K562 (cell line): ENCODE results near the gene GDF15. TPM values are rescaled to one million over a fixed set of nuclear protein-coding genes. Genes with fewer than 3 reads are reported as not detected.

Experiments used
- EP300 ChIP-seq: IDR thresholded peaks from 2 replicates; pipeline ENCODE4 v1.6.1; 2012; ENCODE audit warnings: low read length, improper control_type of control experiment
- EZH2 ChIP-seq: IDR thresholded peaks from 2 replicates; pipeline ENCODE4 v1.6.1; 2012; ENCODE audit warnings: low read depth, mild to moderate bottlenecking, inconsistent platforms, low read length, borderline replicate concordance
- KDM1A ChIP-seq, 2 experiments: fragments of 450-650 bp; IDR thresholded peaks; 2 replicates each; pipeline ENCODE4 v1.6.1; 2016; ENCODE audit warnings: mild to moderate bottlenecking in 2 of 2
- MAFK ChIP-seq: IDR thresholded peaks from 2 replicates; pipeline ENCODE4 v1.6.1; 2011; ENCODE audit warnings: low read length, improper control_type of control experiment
- MCM2 ChIP-seq: fragments of 450-650 bp; IDR thresholded peaks from 2 replicates; pipeline ENCODE4 v1.6.1; 2017; ENCODE audit warnings: low read depth, mild to moderate bottlenecking
- MTA3 ChIP-seq: fragments of 450-650 bp; formaldehyde crosslinking; IDR thresholded peaks from 2 replicates; pipeline ENCODE4 v1.6.1; 2017; ENCODE audit warnings: mild to moderate bottlenecking, borderline replicate concordance
- RBM17 ChIP-seq: fragments of 200-400 bp; formaldehyde crosslinking; IDR thresholded peaks from 2 replicates; pipeline ENCODE4 v1.6.1; 2017; ENCODE audit warnings: low read depth, mild to moderate bottlenecking, low read length, borderline replicate concordance
- ZNF239 ChIP-seq: fragments of 250-450 bp; sonication (Bioruptor Pico); IDR thresholded peaks from 2 replicates; pipeline ENCODE4 v1.4.0; 2020; ENCODE audit warnings: mild to moderate bottlenecking
- ZNF408 ChIP-seq: fragments of 250-450 bp; sonication (Bioruptor Pico); IDR thresholded peaks from 2 replicates; pipeline ENCODE4 v1.4.0; 2020; ENCODE audit warnings: low read depth, mild to moderate bottlenecking, moderate library complexity
- ZNF780A ChIP-seq: fragments of 250-450 bp; sonication (Bioruptor Pico); IDR thresholded peaks from 2 replicates; pipeline ENCODE4 v1.5.0; 2021; ENCODE audit warnings: mild to moderate bottlenecking
- polyA plus RNA-seq, 8 experiments: library from polyadenylated mRNA; depleted of rRNA in 4 of 8; stranded (reverse) in 5 of 8; unstranded in 3 of 8; fragments of >200 nt; fragmentation: Nextera tagmentation in 2 of 8; fragmentation: Illumina TruSeq in 1 of 8; extraction: Ambion mirVana in 2 of 8; extraction: Trizol in 1 of 8; gene quantifications; 2 replicates each; pipeline versions ENCODE4 v1.2.1 to v1.2.3, GENCODE V29; 2011 to 2014; ENCODE audit warnings: inconsistent platforms in 1 of 8, missing spikeins in 1 of 8
- total RNA-seq, 7 experiments: library from RNA; depleted of rRNA in 6 of 7; stranded (reverse); fragments of >200 nt in 6 of 7; fragmentation: Illumina TruSeq in 2 of 7; extraction: Trizol in 2 of 7; gene quantifications; 2 replicates each; pipeline versions ENCODE4 v1.2.1 to v1.2.3, GENCODE V29; 2011 to 2021; ENCODE audit warnings: low replicate concordance in 1 of 7
- TF ChIP-seq, protein P1 (sequence below): sonication (generic); IDR thresholded peaks from 2 replicates; pipeline ENCODE4 v1.6.1; 2016
- TF ChIP-seq, protein P2 (sequence below): sonication (generic); formaldehyde crosslinking; IDR thresholded peaks from 2 replicates; pipeline ENCODE4 v1.9.0; 2022; ENCODE audit warnings: mild to moderate bottlenecking, missing genetic modification reagents
- TF ChIP-seq, protein P3 (sequence below), 2 experiments: fragments of 450-650 bp; IDR thresholded peaks; 2 replicates each; pipeline ENCODE4 v1.6.1; 2018; ENCODE audit warnings: mild to moderate bottlenecking in 2 of 2, low read depth in 1 of 2; ENCODE audit not compliant: partially characterized antibody in 2 of 2

GDF15 gene
- total and polyA plus RNA-seq, 9 of the 15 experiments (the other 6 are each of a cell fraction or from before 2014, with no cell fraction given), result 2.3 to 82.4 (median 12.5) TPM

DNA sequence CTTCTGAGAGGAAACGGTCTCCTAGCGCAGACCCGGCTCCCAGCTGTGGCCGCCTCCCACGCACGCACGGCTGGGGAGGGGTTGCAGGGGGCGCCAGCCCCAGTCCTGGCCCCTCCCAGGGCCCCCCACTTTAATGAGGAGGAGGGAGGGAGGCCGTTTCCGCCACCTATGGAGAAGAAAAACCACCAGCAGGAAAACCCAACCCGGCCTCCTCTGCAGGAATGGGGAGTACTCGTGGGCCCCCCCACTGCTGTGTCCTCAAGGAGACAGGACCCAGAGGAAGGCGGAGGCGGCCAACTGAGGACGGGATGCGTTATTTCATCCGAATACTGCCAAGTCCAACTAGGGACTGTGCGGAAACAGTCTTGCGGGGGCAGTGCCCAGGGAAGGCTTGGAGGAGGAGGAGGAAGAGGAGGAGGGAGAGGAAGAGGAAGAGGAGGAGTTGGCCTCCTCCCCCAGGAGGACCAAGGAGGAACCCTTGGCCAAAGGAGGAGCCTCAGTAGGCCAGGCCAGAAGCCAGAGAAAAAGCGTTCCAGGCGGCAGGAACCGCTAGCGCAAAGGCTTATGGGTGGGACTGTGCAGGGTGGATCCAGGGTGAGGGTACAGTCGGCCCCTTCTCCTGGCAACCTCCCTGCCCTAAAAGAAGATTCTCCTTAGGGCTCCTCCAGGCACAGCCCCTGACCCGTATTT is 29.4 kb downstream of the GDF15 start (continued):
- TF ChIP-seq RBM17 (no peak), ZNF780A (CRISPR knock-in tag) (0 out of 2 replicates have a peak, but pooled peaks have one; percentile 25), EP300 (no peak), EZH2 (no peak), MAFK (no peak), ZNF239 (peak; percentile 44), KDM1A (IDR thresholded peaks at IDR 0.05) (peak; percentile 9 to 65; a peak in 1 of 4 replicates), MTA3 (peak; percentile 86), ZNF408 (CRISPR knock-in tag) (no peak), MCM2 (peak; percentile 70; the same call in 1 of the 2 replicates)
- TF ChIP-seq, protein P1, sequence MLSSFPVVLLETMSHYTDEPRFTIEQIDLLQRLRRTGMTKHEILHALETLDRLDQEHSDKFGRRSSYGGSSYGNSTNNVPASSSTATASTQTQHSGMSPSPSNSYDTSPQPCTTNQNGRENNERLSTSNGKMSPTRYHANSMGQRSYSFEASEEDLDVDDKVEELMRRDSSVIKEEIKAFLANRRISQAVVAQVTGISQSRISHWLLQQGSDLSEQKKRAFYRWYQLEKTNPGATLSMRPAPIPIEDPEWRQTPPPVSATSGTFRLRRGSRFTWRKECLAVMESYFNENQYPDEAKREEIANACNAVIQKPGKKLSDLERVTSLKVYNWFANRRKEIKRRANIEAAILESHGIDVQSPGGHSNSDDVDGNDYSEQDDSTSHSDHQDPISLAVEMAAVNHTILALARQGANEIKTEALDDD, result no peak
- TF ChIP-seq, protein P2, sequence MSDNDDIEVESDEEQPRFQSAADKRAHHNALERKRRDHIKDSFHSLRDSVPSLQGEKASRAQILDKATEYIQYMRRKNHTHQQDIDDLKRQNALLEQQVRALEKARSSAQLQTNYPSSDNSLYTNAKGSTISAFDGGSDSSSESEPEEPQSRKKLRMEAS (CRISPR knock-in tag), result no peak; the same call in 1 of the 2 replicates
- TF ChIP-seq, protein P3, sequence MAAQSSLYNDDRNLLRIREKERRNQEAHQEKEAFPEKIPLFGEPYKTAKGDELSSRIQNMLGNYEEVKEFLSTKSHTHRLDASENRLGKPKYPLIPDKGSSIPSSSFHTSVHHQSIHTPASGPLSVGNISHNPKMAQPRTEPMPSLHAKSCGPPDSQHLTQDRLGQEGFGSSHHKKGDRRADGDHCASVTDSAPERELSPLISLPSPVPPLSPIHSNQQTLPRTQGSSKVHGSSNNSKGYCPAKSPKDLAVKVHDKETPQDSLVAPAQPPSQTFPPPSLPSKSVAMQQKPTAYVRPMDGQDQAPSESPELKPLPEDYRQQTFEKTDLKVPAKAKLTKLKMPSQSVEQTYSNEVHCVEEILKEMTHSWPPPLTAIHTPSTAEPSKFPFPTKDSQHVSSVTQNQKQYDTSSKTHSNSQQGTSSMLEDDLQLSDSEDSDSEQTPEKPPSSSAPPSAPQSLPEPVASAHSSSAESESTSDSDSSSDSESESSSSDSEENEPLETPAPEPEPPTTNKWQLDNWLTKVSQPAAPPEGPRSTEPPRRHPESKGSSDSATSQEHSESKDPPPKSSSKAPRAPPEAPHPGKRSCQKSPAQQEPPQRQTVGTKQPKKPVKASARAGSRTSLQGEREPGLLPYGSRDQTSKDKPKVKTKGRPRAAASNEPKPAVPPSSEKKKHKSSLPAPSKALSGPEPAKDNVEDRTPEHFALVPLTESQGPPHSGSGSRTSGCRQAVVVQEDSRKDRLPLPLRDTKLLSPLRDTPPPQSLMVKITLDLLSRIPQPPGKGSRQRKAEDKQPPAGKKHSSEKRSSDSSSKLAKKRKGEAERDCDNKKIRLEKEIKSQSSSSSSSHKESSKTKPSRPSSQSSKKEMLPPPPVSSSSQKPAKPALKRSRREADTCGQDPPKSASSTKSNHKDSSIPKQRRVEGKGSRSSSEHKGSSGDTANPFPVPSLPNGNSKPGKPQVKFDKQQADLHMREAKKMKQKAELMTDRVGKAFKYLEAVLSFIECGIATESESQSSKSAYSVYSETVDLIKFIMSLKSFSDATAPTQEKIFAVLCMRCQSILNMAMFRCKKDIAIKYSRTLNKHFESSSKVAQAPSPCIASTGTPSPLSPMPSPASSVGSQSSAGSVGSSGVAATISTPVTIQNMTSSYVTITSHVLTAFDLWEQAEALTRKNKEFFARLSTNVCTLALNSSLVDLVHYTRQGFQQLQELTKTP (IDR thresholded peaks at IDR 0.05; ENCODE audit: low read depth in 1 of 2, partially characterized antibody in 2 of 2), result peak; percentile 59 to 60
